ENCODE results near the gene VSIG10. TPM values are rescaled to one million over a fixed set of nuclear protein-coding genes. Genes with fewer than 3 reads are reported as not detected.

Gene VSIG10
- total RNA-seq, 4 donors from 2014 or later: 20.4 to 25.9 (median 23.6) TPM

GRCh38 chr12:118044577-118044976 is 59.2 kb downstream of the VSIG10 start:
- Histone ChIP-seq H3K27ac (no peak overlapping the region), H3K4me3 (no peak overlapping the region), H3K4me1 (no peaks in the 10 kb centered on the region), H3K27me3 (no peaks in the 10 kb centered on the region), H3K9me3 (no peaks in the 10 kb centered on the region), H3K36me3 (peaks cover 74% of the 10 kb centered on the region)
- no peak for TF ChIP-seq EP300 (IDR thresholded peaks at IDR 0.05)
- no peak for TF ChIP-seq POLR2AphosphoS5 (IDR thresholded peaks at IDR 0.05)
- TF ChIP-seq POLR2A (IDR thresholded peaks at IDR 0.05): no peak
- no peak for DNase-seq (ENCODE audit: low spot score in 2 of 2)
- 97% methylated on average over 8 of the region's 8 CpGs for WGBS

GRCh38 chr12:118044075-118044474 is 59.7 kb downstream of the VSIG10 start:
- Histone ChIP-seq H3K4me1 (no peaks in the 10 kb centered on the region), H3K4me3 (no peak overlapping the region), H3K27me3 (no peaks in the 10 kb centered on the region), H3K9me3 (no peaks in the 10 kb centered on the region), H3K36me3 (peaks cover 74% of the 10 kb centered on the region), H3K27ac (no peak overlapping the region)
- TF ChIP-seq CTCF (IDR thresholded peaks at IDR 0.05) (no peak), POLR2A (IDR thresholded peaks at IDR 0.05) (no peak), POLR2AphosphoS5 (IDR thresholded peaks at IDR 0.05) (no peak), EP300 (IDR thresholded peaks at IDR 0.05) (no peak)
- 84% methylated on average over 2 of the region's 2 CpGs for WGBS
- DNase-seq (ENCODE audit: low spot score in 2 of 2): no peak

- DNase-seq (ENCODE audit: low spot score in 2 of 2): no peak
- H3K36me3 ChIP-seq: peaks cover 80% of the 10 kb centered on the region
- no peak overlapping the region for H3K4me3 ChIP-seq
- TF ChIP-seq POLR2A (IDR thresholded peaks at IDR 0.05) (no peak), CTCF (IDR thresholded peaks at IDR 0.05) (no peak), POLR2AphosphoS5 (IDR thresholded peaks at IDR 0.05) (no peak), EP300 (IDR thresholded peaks at IDR 0.05) (no peak)
- no peak overlapping the region for H3K27ac ChIP-seq
- WGBS: 91% methylated on average over 4 of the region's 4 CpGs
- H3K4me1 ChIP-seq: no peaks in the 10 kb centered on the region
- H3K9me3 ChIP-seq: no peaks in the 10 kb centered on the region
- H3K27me3 ChIP-seq: no peaks in the 10 kb centered on the region
Measured at GRCh38 chr12:118042091-118042490, 61.7 kb downstream of the VSIG10 start.

- H3K4me3 ChIP-seq: no peak overlapping the region
- H3K27ac ChIP-seq: no peak overlapping the region
- 79% methylated on average over 6 of the region's 6 CpGs for WGBS
- H3K4me1 ChIP-seq: no peaks in the 10 kb centered on the region
- no peaks in the 10 kb centered on the region for H3K27me3 ChIP-seq
- H3K36me3 ChIP-seq: peaks cover 100% of the 10 kb centered on the region
- no peak for DNase-seq (ENCODE audit: low spot score in 2 of 2)
- no peak for TF ChIP-seq EP300 (IDR thresholded peaks at IDR 0.05)
- no peak for TF ChIP-seq POLR2A (IDR thresholded peaks at IDR 0.05)
- no peak for TF ChIP-seq CTCF (IDR thresholded peaks at IDR 0.05)
- TF ChIP-seq POLR2AphosphoS5 (IDR thresholded peaks at IDR 0.05): no peak
- H3K9me3 ChIP-seq: no peaks in the 10 kb centered on the region
Measured at GRCh38 chr12:118038137-118038536, 65.7 kb downstream of the VSIG10 start.

- TF ChIP-seq EP300 (IDR thresholded peaks at IDR 0.05) (no peak), POLR2AphosphoS5 (IDR thresholded peaks at IDR 0.05) (no peak), POLR2A (IDR thresholded peaks at IDR 0.05) (no peak), CTCF (IDR thresholded peaks at IDR 0.05) (no peak)
- DNase-seq (ENCODE audit: low spot score in 2 of 2): no peak
- no peaks in the 10 kb centered on the region for H3K27me3 ChIP-seq
- no peak overlapping the region for H3K27ac ChIP-seq
- no peak overlapping the region for H3K4me3 ChIP-seq
- H3K36me3 ChIP-seq: peaks cover 100% of the 10 kb centered on the region
- WGBS: 96% methylated on average over 11 of the region's 11 CpGs
- H3K9me3 ChIP-seq: no peaks in the 10 kb centered on the region
- H3K4me1 ChIP-seq: no peaks in the 10 kb centered on the region
Measured at GRCh38 chr12:118036672-118037411, 67.0 kb downstream of the VSIG10 start.

All from suprapubic skin (tissue), 4 donors.